Smooth muscle cell (in vitro differentiated cells): Measurements from ENCODE around the gene SH3BP2. TPM values are rescaled to one million over a fixed set of nuclear protein-coding genes. Genes with fewer than 3 reads are reported as not detected.

Experiments
- DNase-seq: peaks from one replicate; lab custom pipeline; 2025; ENCODE audit not compliant: unreplicated experiment; lab: John Stamatoyannopoulos, UW
- H2AFZ ChIP-seq: fragments of 200-600 bp; sonication (generic); 2 replicates; pipeline ENCODE4 v1.6.0; 2016; ENCODE audit warnings: antibody characterized with exemption, low read depth, mild to moderate bottlenecking
- H3F3A ChIP-seq: fragments of 200-600 bp; sonication (generic); 2 replicates; pipeline ENCODE4 v1.6.0; 2017; ENCODE audit warnings: antibody characterized with exemption, low read depth
- H3K27ac ChIP-seq: fragments of 200-600 bp; sonication (generic); 2 replicates; pipeline ENCODE4 v1.5.1; 2016; ENCODE audit warnings: low read depth, mild to moderate bottlenecking
- H3K27me3 ChIP-seq: fragments of 200-600 bp; sonication (generic); 2 replicates; pipeline ENCODE4 v1.6.1; 2016; ENCODE audit warnings: low read depth, mild to moderate bottlenecking
- H3K36me3 ChIP-seq: fragments of 200-600 bp; sonication (generic); 2 replicates; pipeline ENCODE4 v1.5.1; 2016; ENCODE audit warnings: low read depth
- H3K4me1 ChIP-seq: fragments of 200-600 bp; sonication (generic); 2 replicates; pipeline ENCODE4 v1.5.1; 2016; ENCODE audit warnings: low read depth
- H3K4me2 ChIP-seq: fragments of 200-600 bp; sonication (generic); 2 replicates; pipeline ENCODE4 v1.6.0; 2016; ENCODE audit warnings: mild to moderate bottlenecking
- H3K4me3 ChIP-seq: fragments of 200-600 bp; sonication (generic); 2 replicates; pipeline ENCODE4 v1.5.1; 2016; ENCODE audit warnings: mild to moderate bottlenecking
- H3K79me2 ChIP-seq: fragments of 200-600 bp; sonication (generic); 2 replicates; pipeline ENCODE4 v1.6.0; 2016; ENCODE audit warnings: low read depth, mild to moderate bottlenecking
- H3K9ac ChIP-seq: fragments of 200-600 bp; sonication (generic); 2 replicates; pipeline ENCODE4 v1.6.0; 2016; ENCODE audit warnings: low read depth
- H3K9me3 ChIP-seq: fragments of 200-600 bp; sonication (generic); replicated peaks from 2 replicates; pipeline ENCODE4 v1.5.1; 2016; ENCODE audit warnings: low read depth
- H4K20me1 ChIP-seq: fragments of 200-600 bp; sonication (generic); 2 replicates; pipeline ENCODE4 v1.6.0; 2016; ENCODE audit warnings: low read depth
- WGBS: methylation state at CpG from one replicate; pipeline ENCODE4 v1.1.7; 2016; ENCODE audit warnings: low lambda C conversion rate; 5-methylcytosine and 5-hydroxymethylcytosine counted together
- polyA plus RNA-seq: library from polyadenylated mRNA; unstranded; fragments of >200 nt; fragmentation: Nextera tagmentation; extraction: Ambion mirVana; gene quantifications from 2 replicates; pipeline ENCODE4 v1.2.1, GENCODE V29; 2016
- total RNA-seq: library from RNA; depleted of rRNA; stranded (reverse); fragments of >200 nt; gene quantifications from 2 replicates; pipeline ENCODE4 v1.2.3, GENCODE V29; 2014
- TF ChIP-seq, protein P1 (sequence below): fragments of 200-600 bp; sonication (generic); IDR thresholded peaks from 2 replicates; pipeline ENCODE4 v1.5.1; 2017; ENCODE audit warnings: borderline replicate concordance, mild to moderate bottlenecking, antibody characterized with exemption; ENCODE audit not compliant: insufficient read depth, poor library complexity, severe bottlenecking

Gene SH3BP2
- total and polyA plus RNA-seq, 2 experiments from 2014 or later = 17.3 to 19.3 TPM

DNA sequence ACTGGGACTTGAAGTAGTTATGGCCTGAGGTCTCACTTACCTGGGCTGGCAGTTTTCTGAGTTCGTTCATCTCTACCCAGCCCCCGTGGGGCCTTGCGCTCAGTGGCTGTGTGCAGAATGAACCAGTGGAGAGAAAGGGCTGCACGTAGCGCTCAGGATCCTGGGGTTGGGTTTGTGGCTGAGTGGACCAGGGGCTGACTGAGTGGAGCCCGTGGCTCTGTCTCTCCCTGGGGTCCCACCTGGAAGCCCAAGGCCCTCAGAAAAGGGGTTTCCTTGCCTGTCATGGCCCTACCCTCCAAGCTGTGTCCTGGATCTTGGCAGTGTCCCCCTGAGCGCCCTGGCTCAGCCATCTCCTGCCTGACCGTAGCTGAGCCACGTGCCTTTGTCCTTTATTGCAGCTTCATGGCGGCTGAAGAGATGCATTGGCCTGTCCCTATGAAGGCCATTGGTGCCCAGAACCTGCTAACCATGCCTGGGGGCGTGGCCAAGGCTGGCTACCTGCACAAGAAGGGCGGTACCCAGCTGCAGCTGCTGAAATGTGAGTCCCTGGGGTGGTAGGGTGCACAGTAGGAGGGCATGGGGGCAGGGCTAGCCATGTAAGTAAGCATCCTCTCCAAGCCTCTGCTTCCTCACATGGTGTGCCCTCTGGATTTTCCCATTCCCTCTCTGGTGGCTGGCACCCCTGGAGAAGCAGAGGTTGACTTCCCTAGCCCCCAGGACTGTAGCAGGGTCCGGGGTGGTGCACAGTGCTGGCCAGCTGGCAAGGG lies 27.5 kb downstream of the SH3BP2 start:
- WGBS = 90% methylated on average over 13 of the region's 13 CpGs
- H2AFZ ChIP-seq = no peak overlapping the region

DNA sequence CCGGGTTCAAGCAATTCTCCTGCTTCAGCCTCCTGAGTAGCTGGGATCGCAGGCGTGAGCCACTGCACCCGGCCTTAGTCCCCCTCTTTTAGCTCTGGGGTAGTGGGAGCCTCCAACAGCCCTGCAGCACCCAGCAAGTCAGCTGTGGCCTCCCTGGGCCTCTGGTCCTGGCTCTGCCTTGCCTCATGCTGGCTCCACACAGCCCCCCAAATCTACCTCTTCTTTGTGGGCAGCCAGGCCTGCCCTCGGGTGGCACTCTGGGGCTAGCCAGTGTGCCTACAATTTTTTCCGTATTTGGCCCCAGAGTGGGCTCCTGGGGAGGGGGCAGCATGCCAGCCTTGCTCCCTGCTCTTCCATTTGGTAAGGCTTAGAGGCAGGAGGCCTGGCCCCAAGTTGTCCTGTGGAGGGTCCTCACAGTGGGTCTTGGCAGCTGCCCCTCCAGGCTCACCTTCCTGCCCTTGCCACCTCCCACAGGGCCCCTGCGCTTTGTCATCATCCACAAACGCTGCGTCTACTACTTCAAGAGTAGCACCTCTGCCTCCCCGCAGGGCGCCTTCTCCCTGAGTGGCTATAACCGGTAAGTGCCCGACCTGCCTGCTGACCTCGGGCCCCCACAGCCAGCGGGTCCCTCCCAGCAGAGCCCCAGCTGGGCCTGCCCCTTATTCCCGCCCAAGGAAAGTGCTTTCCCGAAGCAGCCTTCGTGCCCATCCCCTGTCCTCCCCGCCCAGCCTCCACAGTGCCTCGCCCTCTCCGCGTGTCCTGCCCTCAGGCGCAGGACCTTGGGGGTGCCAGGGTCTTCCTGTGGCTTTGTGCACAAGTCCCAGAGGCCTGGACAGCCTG lies 29.8 kb downstream of the SH3BP2 start:
- no peaks in the 10 kb centered on the region for H3K27me3 ChIP-seq
- H2AFZ ChIP-seq = no peak overlapping the region
- H4K20me1 ChIP-seq = peaks cover 69% of the 10 kb centered on the region
- H3K4me1 ChIP-seq = peaks cover 2% of the 10 kb centered on the region
- 95% methylated on average over 19 of the region's 23 CpGs for WGBS
- peaks cover 29% of the 10 kb centered on the region for H3K79me2 ChIP-seq
- DNase-seq = no peak
- no peaks in the 10 kb centered on the region for H3K9me3 ChIP-seq
- no peaks in the 10 kb centered on the region for H3K36me3 ChIP-seq
- H3K27ac ChIP-seq = no peak overlapping the region
- H3K4me2 ChIP-seq = no peak overlapping the region
- TF ChIP-seq, protein P1, sequence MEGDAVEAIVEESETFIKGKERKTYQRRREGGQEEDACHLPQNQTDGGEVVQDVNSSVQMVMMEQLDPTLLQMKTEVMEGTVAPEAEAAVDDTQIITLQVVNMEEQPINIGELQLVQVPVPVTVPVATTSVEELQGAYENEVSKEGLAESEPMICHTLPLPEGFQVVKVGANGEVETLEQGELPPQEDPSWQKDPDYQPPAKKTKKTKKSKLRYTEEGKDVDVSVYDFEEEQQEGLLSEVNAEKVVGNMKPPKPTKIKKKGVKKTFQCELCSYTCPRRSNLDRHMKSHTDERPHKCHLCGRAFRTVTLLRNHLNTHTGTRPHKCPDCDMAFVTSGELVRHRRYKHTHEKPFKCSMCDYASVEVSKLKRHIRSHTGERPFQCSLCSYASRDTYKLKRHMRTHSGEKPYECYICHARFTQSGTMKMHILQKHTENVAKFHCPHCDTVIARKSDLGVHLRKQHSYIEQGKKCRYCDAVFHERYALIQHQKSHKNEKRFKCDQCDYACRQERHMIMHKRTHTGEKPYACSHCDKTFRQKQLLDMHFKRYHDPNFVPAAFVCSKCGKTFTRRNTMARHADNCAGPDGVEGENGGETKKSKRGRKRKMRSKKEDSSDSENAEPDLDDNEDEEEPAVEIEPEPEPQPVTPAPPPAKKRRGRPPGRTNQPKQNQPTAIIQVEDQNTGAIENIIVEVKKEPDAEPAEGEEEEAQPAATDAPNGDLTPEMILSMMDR = no peak
- H3K4me3 ChIP-seq = no peak overlapping the region
- no peaks in the 10 kb centered on the region for H3F3A ChIP-seq
- H3K9ac ChIP-seq = no peak overlapping the region

More for the DNA sequence above, 27.5 kb downstream of the SH3BP2 start:
- no peak overlapping the region for H3K27ac ChIP-seq
- H3F3A ChIP-seq = no peaks in the 10 kb centered on the region
- TF ChIP-seq, protein P1 = no peak
- peaks cover 50% of the 10 kb centered on the region for H3K79me2 ChIP-seq
- no peak overlapping the region for H3K9ac ChIP-seq
- DNase-seq = no peak
- H3K4me1 ChIP-seq = peaks cover 4% of the 10 kb centered on the region
- no peak overlapping the region for H3K4me2 ChIP-seq
- H3K9me3 ChIP-seq = peaks cover 3% of the 10 kb centered on the region
- H3K4me3 ChIP-seq = no peak overlapping the region
- no peaks in the 10 kb centered on the region for H3K27me3 ChIP-seq
- H3K36me3 ChIP-seq = no peaks in the 10 kb centered on the region
- peaks cover 74% of the 10 kb centered on the region for H4K20me1 ChIP-seq

DNA sequence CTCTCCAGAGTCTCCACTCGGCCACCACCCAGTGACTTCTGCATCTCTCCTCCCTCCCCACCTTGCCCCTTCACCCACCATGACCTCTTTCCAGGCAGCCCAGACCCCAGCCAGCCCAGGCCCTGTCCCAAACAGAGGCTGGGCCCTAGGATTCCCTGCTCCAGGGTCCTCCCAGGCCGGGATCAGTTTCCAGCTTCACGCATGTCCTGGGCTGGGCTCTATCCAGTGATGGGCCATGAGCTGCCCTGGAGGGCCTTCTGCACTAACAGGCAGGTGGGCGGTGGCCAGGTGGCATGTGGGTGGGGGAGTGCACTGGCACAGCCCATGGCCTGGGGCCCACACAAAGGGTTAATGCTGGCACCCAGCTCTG lies 30.4 kb downstream of the SH3BP2 start:
- Histone ChIP-seq H3K9me3 (no peaks in the 10 kb centered on the region), H3K36me3 (no peaks in the 10 kb centered on the region), H3K4me1 (no peaks in the 10 kb centered on the region), H3K79me2 (peaks cover 27% of the 10 kb centered on the region), H3K9ac (no peak overlapping the region), H4K20me1 (peaks cover 68% of the 10 kb centered on the region), H3F3A (no peaks in the 10 kb centered on the region), H3K4me2 (no peak overlapping the region), H3K4me3 (no peak overlapping the region), H3K27me3 (no peaks in the 10 kb centered on the region), H3K27ac (no peak overlapping the region), H2AFZ (no peak overlapping the region)
- TF ChIP-seq, protein P1 = no peak
- 97% methylated on average over 4 of the region's 4 CpGs for WGBS
- no peak for DNase-seq
